GM18508 (cell line): ENCODE measurements around the gene CPXM2.

Experiments used
- ATAC-seq: cut with Tn5 transposase; IDR thresholded peaks from one replicate; pipeline ENCODE4 v1.9.1; 2021; ENCODE audit warnings: moderate number of reproducible peaks; ENCODE audit not compliant: insufficient read depth, unreplicated experiment

CPXM2 gene

GRCh38 chr10:123906296-123906695 lies 14.7 kb upstream of the CPXM2 start:
- no peak for ATAC-seq

DNA sequence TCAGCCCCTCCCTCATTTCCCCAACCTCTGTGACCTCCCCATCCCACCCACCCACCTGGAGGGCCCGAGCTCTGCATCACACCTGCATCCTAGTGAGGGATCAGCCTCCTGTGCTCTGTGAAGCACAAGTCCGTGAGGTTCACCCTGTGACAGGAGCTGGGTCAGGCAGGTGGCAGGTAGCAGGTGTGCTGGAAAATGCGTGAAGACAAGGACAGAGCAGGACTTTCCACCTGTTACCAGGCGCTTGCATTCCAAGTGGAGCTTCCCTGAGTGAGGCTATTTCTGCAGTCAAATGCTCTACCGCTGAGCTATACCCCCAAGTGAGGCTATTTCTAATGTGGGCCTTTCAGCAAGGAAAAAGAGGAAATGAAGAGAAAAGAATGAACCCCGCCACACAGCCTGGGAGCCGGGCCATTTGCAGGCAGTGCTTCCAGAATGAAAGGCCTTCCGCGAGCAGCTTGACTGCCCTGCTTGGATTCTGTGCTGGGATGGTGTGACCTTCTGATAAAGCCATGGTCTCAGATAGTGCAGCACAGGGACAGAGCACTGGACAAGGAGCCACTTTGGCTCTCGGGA lies 13.3 kb upstream of the CPXM2 start:
- no peak for ATAC-seq

- ATAC-seq = no peak
Observed at GRCh38 chr10:123903621-123904020, 12.0 kb upstream of the CPXM2 start.

DNA sequence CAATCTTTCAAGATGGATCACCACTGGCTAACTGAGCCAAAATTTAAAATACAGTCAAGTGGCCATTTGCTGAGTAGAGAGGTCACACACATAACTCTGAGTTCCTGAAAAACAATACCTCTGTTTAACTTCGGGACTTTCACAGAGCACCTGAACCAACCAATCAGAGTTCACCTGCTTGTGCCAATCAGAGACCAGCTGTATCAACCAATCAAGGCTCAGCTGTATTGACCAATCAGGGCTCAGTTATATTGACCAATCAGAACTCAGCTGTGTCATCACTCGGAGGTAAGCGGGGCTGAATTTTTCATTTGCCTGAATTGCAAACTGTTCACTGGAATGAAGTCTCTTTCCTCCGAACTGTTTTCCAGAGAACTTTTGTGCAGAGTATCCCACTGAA lies 10.0 kb upstream of the CPXM2 start:
- no peak for ATAC-seq

- no peak for ATAC-seq
Observed at GRCh38 chr10:123897146-123897545, 5.5 kb upstream of the CPXM2 start.

GRCh38 chr10:123896246-123896927 lies 4.8 kb upstream of the CPXM2 start:
- ATAC-seq = no peak

DNA sequence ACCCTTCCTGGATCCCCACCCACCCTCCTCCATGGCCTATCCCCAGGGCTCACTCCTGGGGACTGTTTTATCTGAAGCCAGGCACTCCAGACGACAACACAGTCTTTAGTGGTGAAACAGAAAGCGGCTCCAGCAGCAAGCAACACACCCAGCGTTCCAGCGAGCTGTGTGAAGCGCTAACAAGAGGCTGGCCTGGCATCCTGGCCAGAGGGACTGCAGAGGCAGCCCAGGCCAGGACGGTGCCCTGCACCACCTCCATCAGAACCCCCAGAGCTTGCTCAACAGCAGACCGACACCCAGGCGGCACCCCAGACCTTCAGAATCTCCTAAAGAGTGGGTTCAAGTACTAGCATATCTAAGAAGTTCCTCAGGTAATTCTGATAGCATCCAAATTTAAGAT lies 2.0 kb upstream of the CPXM2 start:
- ATAC-seq = no peak

- ATAC-seq = no peak
Observed at GRCh38 chr10:123890756-123891143, 857 bp downstream of the CPXM2 start.

GRCh38 chr10:123890226-123890625 lies 1.4 kb downstream of the CPXM2 start:
- ATAC-seq = no peak

DNA sequence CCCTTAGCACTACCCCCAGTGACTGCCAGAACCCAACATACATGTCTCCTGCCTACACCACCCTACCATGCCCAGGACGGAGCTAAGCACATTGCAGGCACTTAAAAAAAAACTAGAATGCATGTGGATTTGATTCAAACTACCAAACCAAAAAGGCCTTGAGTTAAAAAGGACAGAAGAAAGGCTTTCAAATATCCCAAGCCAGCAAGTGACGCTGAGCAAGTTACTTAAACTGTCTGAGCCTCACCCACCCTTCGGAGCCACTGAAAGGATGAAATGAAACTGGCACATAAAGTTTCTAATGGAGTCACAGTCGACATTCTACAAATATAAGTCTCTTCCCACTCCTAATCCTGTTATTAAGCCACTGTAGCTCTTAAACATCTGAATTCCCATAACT lies 1.8 kb downstream of the CPXM2 start:
- ATAC-seq = no peak

DNA sequence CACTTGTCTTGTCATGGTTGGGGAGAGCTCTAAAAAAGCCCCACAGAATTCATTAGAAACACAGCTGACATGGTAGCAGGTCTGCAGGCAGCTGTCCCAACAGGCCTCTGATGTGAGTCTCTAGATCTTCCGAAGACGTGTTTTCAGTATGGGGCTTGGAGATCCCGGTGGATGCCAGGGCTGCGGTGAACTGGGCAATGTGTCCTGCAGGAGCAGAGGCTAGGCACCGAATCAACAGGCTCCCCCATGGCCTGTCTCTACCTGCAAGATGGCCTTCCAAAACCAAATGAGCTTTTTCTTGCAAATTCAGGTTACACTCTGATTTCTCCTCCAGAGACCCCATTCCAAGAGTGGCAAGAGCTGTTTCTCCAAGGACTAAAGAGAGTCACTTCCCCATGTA lies 2.9 kb downstream of the CPXM2 start:
- ATAC-seq = no peak

GRCh38 chr10:123888256-123888655 lies 3.4 kb downstream of the CPXM2 start:
- no peak for ATAC-seq

GRCh38 chr10:123886292-123886691 lies 5.3 kb downstream of the CPXM2 start:
- no peak for ATAC-seq

GRCh38 chr10:123885406-123886170 lies 6.0 kb downstream of the CPXM2 start:
- ATAC-seq = no peak

DNA sequence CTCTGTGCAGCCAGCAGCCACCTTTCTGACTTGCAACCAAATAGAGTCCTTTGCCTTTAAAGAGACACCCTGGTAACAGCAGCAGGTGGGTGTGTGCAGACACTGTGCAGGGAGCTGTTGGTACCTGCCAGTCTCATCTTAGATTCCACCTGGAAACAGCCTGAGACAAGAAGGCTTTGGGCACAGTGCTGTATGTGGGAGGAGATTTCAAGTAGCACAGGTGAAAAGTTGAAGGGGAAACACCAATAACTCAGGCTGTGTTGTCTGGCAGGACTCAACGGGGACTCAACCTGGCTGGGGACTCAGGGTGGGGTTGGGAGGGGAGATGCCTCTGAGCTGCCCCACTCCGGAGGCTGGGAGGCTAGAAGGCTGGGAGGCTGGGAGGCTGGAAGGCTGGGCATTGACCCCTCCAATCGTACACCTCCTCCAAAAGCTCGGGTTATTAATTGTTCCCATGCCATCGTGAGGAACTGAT lies 6.7 kb downstream of the CPXM2 start:
- ATAC-seq = no peak

DNA sequence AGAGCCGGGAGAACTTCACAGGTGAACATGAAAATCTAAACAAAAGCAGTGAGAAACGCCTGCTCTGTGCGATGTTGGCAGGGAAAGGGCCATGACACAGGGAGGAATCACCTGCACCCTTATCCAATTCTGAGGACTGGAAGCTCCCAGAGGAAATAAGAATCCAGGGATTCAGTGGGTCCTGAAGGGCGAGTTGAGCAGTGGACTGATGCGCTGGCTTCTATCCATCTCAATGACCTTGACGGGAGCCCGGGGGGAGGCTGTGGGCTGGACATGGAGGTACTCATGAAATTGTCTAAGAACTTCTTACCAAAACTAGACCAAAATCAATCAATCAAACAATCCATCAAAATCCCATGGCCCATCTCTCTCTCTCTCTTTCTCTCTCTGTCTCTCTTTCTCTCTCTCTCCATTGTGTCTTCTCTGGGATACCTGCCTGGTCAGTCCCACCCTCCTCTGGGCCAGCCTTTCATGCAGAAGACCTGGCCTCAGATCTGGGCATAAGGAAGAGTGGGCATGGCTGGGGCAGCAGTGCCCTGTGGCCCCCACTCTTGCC lies 7.2 kb downstream of the CPXM2 start:
- no peak for ATAC-seq

DNA sequence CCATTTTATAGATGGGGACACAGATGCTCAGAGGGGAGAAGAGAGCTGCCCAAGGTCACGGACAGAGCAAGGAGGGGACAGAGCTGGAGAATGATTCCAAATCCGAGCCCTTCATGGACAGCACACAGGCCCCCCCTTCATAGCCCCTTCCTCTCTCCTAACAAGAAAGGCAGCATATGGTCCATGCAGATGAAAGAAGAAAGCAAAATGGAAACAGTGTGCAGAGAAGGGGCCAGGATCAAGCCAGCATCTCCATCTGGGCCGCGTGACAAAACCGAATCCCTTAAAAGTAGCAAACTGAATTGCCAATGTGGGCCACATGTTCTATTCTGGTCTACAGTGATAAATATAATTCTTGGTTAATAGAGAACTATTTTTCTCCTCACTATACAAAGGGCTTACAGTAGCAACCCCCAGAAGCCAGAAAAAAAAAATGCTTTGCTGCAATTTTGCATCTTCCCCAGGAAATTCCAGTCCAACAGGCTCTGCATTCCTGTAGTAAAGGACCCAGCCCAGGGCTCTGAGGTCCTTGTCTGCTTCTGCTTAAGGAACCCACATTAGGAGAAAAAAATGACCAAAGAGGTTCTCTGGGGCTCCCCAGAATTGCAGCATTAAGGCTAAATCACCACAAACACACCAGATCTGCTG lies 7.8 kb downstream of the CPXM2 start:
- ATAC-seq = no peak

DNA sequence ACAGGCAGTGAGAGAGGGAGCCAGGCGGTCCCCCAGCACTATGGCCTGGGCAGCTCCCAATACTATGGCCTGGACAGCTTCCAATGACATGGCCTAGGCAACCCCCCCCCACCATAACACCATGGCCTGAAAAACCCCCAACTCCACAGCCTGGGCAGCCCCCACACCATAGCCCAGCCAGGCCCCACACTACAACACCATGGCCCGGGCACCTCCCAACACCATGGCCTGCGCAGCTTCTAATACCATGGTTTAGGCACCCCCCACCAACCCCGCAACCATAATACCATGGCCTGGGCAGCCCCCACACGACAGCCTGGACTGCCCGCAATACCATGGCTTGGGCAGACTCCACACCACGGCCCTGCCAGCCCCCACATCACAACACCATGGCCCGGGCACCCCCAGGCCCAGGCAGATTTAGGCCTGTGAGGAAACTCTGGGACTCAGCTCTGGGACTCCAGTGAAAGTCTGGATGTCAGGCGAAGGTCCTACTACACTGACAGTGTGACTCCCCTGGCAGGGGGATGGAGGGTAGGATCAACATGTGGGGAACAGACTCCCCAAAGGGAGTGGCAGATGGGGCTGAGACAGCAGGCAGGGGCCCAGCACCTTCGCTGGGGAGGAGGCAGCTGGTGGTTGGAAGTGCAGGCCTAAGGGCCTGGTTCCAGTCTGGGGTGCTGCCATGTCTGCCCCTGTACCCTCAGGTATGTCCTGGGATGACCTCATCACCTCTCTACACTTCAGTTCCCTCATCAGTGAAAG lies 8.7 kb downstream of the CPXM2 start:
- ATAC-seq = no peak

DNA sequence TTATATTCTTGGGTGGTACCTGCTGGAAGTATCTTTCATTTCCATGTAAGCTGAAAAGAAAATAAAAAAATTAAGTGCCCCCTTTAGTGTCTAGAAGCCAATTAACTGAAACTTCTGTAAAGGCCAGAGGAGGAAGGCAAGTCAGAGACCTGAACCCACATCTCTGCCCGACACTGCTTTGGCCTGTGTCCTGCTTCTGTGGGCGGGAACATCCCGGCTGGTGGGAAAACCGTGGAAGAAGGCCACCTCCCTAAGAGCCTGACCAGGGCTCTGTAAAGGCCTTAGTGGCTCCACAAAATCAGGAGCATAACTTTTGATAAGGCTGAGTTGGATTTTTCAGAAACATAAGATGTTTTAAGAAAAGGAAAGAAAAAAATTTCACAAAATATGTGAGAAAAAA lies 9.4 kb downstream of the CPXM2 start:
- no peak for ATAC-seq

DNA sequence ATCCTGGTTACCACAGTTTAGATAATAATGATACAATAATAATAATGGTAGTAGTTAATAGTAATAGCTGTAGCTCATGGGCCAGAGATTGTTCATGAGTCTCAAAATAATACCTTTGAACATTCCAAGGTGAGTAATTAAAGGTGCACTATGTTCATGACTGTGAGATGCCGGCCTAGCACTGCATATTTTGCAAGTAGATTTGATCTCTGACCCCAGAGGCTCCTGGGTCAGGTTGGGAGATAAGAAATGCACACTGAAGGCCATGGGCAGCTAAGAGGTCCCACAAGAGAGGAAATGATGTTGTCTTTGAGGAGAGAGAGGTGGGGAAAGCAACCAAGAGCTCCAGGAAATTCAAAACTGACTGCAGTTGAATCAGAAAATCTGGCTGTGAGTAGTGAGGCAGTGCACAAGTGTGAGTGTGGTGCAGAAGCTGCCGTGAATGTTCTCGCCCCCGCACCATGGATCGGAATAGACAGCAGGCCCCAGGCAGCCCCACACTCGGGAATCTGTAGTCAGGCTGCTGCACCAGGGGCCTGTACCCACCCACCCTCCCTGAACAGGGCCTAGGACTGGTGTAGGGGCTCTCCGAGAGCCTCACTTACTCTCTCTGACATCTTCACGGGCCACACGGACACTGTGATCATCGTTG lies 11.9 kb downstream of the CPXM2 start:
- ATAC-seq = no peak
